Raji (cell line): ENCODE measurements around the gene DPP4.

Source experiments
- POLR2A ChIP-seq: IDR thresholded peaks from 2 replicates; pipeline ENCODE4 v1.6.1; 2011; ENCODE audit warnings: low read depth, low read length, control low read depth; ENCODE audit not compliant: insufficient read depth

Gene DPP4

DNA sequence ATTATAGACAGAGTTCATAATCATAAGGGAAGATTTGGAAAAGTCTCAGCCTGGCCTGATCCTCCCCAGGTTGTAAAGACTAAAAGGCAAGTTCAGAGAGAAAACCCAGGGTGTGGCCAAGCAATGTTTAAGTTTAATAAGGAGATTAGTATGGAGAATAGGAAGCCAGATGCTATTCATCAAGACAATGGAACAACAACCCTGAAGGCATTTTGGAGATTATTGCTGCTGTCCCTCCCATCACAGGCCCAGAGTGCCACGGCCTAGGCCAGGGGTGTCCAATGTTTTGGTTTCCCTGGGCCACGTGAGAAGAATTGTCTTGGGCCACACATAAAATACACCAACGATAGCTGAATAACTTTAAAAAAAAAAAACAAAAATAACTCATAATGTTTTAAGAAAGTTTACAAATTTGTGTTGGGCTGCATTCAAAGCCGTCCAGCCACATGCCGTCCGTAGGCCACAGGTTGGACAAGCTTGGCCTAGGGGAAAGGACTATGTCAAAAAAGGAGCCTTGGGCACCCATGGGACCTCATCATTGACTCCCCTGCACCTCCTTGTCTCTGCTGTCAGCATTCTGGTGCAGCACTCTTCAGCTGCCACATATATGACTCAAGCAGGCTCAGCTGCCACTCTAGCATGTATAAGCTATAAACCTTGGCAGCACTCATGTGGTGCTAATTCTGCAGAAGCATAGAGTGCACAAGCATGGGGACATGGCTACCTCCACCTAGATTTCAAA, 20.8 kb downstream of the DPP4 start:
- TF ChIP-seq POLR2A: no peak

DNA sequence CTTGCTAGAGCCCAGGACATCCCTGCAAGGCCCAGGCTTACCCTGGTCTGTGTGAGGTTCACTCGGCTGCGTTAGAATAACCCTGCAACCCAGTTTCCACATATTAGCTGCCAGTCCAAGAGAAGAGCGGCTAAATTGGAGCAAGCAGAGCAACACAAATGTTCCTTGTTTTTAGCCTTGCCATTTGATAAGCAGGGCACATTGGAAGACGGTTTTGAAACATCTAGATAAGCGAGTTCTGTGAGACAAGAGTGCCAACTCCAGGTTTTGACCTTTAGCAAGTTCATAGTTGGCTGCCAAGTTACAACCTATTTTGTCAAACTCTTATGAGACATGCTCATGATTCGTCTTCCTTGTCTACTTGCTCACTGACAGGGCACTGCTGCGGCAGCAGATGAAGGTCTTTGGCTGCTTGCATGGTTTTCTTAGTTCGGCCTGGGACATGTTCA, 23.5 kb downstream of the DPP4 start:
- no peak for TF ChIP-seq POLR2A

DNA sequence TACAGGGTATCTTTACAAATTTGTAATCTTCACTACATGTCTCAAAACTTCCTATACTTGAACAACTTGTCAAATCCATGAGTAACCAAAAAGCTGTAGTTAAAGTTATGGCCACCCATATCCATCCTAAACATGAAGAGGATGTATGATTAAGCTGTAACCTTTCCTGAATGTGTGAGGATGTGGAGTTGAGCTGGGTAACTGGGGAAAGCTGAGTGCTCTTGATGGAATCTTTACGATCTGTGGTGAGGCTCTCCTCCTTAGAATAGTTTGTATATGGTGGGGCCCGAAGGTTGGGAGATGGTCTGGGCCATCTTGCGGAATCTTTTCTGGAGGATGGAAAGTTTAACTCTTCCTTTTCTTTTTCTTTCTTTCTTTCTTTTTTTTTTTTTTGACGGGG, 29.4 kb downstream of the DPP4 start:
- TF ChIP-seq POLR2A: no peak

DNA sequence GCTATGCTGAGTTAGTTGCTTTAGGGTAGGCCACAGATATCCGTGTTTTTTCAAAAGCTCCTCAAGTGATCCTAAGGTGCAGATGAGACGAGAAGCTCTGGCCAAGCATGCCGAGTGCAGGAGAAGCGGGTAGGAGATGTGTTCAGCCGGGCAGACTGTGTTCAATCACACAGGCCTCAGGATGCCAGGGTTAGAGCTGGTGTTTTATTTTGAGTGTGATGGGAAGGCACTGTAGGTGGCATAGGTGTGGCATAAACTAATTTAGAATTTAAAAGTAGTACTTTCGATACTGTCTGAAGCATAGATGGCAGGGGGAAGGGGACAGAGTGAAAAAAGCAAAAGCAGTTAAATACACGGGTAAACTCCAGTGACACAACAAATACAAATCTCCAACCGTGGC, 30.9 kb downstream of the DPP4 start:
- TF ChIP-seq POLR2A: no peak

DNA sequence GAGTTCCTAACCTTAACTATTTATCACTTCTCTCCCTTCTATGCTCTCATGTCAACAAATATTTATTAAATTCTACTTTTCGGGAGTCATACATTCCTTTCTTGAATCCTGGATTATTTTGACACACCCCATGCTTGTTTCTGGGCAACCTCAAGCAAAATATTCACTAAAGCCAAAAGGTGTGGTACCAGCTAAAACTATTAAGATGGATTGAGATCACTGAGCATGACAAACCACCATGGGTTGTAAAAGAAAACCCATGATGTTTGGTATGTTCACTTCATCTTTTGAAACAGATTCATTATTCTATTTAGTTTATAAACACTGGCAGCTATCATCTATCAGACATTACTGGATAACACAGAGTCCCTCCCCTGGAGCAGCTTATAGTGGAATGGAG, 32.5 kb downstream of the DPP4 start:
- no peak for TF ChIP-seq POLR2A

DNA sequence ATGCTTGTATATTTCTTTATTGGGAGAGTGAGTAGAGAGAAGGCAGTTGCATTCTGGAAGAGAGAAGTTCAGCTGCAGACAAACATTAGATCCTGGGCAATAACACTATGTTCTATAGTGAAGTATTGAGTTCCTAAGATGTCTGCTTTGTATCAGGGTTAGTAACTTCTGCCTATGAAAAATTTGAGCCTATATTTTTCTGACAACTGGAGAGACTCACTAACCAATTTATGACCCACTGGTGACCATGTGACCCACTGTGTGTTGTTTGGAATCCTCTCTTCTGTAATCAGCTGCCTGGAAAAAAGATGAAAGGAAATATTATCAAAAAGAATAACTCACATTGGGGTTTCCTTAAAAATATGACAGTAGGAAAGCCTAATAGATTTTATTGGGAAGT, 35.3 kb downstream of the DPP4 start:
- no peak for TF ChIP-seq POLR2A

DNA sequence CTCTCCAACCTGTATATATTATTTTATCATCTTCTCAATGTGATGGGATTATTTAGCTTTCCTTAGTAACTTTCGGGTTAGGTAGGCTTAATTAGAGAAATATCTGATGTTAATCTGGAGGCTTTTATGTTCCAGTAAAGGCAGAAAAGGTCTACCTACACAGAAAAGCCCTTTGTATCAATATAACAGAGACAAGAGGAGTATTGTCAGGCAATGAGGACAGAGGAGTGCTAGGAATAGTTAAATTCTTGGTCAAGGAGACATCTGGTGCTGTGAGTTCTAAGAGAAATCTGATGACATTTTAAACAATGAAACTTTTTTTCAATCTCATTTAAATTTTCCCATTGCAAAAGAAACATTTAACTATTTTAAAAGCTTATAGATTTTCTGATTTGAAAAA, 36.1 kb downstream of the DPP4 start:
- no peak for TF ChIP-seq POLR2A

DNA sequence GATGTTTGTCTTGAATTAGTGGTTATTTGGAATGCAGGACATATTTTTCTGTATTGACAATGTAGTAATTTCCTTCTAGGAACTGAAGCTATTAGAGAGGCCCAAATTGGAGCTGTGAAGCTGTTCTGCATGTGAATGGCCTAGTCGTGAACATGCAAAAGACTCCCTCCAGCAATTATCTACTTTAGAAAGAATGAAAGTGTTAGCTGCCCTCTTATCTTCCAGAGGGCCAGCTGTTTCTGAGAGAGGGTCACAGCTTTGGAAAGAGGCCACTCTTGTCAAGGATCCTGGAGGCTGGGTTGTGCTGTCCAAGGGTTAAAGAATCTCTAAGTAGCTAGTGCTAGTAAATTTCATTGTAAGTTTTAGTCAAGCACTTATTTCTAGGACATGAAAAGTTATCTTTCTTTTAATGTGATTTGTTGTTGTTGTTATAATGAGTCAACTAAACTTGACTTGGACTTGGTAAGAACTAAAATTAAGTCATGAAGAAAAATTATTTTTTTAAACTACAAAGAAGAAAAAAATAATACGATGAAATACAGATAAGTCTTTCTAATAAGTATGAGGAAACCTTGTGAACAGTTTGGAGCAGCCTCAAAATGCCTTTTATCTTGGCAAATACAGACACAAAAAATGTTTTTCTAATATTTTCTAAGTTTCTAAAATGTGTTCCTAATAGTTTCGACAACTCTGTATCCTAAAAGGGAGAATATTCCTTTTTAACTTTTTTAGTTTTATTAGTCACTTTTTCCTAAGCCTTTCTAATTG, 36.8 kb downstream of the DPP4 start:
- TF ChIP-seq POLR2A: no peak

DNA sequence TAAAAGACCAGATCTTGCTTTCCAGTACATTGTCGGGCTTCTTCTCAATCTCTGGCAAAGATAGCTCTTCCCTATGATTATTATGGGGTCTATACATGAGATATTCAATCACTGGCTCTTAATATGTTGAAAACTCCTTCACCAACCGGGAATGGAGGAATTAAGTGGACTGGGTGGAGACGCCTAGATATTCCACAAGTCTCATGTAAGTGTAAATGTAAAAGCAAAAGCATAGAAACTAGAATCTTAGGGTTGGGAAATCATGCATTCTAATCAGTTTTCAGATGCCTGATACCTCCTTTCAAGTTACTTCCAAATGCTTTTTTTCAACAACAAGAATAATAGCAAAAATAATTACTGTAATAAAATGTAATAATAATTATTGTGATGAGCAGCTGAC, 38.0 kb downstream of the DPP4 start:
- no peak for TF ChIP-seq POLR2A

DNA sequence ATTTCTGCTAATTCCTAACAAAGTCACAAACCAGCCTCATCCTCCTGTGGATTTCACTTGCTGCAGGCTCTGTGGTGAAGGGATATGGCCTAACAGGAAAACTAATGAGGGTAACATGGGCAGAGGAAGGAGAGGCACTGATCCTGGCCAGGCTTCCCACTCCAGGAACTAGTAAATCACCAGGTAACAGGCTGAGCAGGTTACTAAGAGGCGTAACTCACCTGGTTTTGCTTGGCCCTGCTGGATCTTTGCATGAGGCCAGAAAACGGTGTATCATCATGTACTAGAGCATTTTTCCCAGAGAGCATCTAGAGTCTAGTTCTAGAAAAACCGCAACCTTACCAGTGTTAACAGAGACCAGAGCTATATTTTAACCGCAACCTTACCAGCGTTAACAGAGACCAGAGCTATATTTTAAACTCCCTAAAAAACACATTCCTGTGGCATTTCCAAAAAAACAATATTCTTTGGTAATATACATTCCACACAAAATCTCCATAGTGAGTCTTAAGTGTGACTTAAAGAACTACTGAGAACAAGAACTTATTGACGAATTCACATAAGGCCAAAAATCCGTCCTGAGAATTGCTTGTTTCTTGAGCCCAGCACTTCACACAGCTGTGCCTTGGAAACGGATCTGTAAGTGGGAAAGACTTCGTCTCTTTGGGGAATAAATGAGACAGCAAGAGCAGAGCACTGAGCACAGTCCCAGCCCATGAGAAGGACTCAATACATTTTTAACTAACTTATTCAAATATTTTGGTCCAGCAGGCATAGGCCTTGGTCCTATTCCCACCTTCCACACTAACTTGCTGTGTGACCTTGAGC, 43.4 kb downstream of the DPP4 start:
- TF ChIP-seq POLR2A: no peak

DNA sequence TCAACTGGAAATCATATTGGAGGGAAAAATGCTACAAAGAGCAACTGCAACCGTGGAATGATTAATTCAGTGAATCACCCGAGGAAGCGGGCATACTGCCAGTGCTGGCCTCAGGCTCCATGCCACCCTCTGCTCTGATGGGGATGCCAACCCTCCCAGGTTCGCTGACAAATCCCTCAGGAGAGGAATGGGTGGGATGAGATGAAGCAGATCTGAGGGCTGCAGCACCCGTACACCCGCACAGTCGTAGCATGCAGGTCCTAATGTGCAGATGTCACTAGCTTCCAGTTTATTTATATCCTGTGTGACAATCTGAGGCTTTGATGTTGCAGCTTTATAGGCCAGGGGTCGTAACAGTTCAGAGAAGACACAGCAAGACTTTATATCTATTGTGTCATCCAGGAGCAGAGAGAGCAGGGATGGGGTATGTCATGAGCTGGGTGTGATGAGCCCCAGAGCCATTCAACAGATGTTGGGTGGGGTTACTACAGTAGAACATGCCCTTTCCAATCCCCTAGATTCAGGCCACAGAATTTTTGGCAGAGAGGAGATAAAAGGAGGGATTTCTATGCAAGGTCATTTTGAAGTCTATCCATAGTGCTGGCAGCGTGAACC, 44.6 kb downstream of the DPP4 start:
- TF ChIP-seq POLR2A: no peak

DNA sequence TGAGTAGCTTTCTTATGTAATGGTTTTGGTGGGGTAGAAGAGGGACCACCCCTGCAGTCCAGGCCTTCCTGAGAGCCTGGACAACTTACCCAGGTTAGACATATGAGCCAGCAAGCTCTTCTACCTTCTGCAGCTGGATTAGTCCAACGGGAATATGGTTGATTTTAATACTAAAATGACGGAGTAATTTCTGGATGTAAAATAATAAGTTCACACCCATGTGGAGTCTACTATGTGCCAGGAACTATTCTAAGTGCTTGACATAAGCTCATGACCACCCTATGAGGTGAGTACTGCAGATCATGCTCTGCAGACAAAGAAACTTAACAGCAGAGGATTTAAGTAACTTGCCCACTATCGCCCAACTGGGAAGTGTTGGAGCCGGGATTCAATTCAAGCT, 45.5 kb downstream of the DPP4 start:
- no peak for TF ChIP-seq POLR2A

DNA sequence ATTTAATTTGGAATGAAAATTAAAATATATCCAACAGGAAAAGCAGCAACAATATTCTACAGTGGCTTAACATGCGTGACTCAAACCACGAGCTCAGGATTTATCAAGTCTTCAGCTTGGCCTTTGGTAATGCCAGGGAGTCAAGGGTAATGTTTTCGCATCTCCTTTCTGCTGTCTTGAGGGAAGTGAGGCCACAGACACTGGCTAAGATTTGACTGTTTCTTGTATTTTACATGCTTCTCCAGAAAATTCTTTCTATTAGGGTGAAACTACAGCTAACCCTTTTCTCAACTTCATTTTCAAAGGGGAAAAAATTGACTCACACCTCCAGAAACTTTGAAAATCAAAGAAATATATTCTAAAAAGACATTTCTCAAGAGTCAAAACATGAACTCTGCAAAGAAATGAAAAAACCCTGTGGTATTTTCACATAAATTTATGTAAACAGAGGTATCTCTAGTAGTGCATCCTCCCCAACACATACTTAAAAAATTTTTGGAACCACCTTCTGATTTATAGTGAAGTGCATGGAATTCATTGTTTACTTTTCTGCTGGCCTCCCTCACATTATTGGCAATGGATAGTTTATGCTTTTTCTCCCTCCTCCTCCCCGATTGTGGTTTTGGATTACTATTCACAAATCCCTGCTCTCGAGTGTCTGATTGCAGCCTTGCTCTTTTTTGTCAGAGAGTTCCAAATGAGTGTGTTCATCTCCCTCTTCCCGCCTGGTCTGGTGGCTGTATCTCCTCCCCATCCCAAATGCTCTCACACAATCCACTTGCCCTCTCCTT, 48.7 kb downstream of the DPP4 start:
- no peak for TF ChIP-seq POLR2A

DNA sequence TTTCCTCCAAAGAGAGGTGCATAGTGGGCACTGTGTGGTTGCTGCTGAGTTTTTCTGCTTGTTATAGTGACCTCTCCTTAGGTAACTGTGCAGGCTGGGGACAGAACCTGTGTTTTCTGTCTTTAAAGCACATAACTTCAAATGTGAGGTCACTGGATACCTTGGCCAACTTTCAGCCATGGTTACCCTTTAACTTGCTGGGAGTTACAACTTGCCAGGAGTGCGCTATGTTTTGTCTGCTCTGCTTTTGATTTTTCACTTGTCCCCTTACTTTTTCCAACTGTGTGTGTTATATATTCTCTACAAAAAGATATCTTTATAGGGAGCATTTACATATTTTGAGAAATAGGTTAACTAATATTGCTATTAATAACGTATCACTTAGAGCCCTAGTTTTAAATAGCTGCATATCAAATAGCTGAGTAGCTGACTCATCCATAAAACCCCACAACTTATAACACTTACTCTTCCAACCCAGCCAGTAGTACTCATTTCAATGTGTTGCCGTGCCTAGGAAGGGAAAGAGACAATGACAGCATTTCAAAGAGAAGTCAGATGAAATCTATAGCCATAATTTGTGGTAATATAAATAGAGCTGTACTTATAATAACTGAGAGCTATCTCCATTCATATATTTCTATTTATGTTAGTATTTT, 51.6 kb downstream of the DPP4 start:
- TF ChIP-seq POLR2A: no peak

DNA sequence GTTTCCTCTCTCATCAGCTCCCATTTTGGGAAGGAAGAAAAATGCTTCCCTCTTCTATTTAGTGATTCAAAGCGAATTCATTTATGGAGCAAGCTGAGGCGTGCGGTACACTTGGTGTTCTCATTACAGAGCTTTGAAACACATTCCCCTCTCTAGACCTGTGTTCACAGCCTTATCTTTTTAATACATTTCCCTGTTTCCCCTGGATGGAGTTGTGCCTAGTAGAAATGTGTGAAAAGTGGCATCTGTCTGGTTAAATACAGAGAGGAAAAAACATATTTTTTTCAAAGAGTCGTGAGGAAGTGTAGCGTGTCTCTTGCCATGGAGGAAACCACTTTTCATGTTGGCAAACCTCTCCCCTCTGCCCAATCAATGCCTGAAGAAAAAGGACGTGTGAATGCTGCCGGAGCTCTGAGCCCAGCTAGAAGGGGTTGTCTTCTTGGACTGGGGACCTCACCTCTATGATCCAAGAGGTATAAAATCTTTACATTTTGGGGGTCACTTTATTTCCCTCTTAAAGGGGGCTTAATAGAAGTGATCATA, 52.4 kb downstream of the DPP4 start:
- TF ChIP-seq POLR2A: no peak
